Measurements from ENCODE around the gene CDKN1B.
"Not testable (repeated sequence)": the region's sequence is repeated elsewhere in the genome, so short reads cannot be mapped to it uniquely, and the experiment has no call there.

The CDKN1B gene

DNA sequence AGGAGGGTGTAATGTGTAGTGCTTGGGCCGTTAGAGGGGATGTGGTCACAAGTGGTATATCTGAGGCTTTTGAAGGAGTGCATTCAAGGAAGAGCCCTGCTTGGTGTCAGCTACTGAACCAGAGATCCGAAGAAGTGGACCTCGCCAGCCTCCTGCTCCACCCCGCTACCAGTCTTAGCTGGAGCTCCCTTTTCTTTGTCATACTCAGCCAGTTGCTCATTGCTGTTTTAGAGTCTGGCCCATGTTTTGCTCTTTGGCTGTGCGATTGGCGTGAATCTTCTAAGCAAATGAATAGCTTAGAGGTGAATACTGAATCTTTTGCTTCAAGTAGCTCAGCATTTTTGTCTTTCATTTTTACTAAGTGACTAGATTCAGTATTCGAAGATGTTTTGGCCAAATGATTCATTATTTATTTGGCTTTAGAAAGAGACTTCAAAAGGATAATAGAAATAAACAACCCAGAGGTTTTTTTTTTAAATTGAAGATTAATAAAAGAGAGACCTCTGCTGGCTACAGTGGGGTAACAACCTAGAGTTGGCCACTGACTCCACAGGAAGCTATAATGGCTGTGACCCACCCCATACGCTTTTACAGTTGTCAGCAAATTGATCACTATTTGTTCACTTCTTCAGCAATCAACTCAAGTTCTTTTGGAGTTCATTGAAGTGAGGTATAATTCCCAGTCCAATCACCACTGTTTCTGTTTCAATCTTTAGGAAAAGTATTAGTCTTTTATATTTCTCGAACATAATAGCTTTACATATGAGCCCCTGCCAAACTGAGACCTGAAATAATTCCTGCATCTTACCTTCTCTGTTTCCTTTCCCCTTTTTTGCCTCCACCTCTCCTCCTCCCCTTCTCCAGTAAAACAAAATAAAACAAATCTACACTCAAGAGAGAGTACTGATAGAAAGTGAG is 19.9 kb downstream of the CDKN1B start:
- no peak overlapping the region for H3K4me3 ChIP-seq (ENCODE audit: low read length)
- no peak for DNase-seq (ENCODE audit: low read depth)
- TF ChIP-seq, protein P1, sequence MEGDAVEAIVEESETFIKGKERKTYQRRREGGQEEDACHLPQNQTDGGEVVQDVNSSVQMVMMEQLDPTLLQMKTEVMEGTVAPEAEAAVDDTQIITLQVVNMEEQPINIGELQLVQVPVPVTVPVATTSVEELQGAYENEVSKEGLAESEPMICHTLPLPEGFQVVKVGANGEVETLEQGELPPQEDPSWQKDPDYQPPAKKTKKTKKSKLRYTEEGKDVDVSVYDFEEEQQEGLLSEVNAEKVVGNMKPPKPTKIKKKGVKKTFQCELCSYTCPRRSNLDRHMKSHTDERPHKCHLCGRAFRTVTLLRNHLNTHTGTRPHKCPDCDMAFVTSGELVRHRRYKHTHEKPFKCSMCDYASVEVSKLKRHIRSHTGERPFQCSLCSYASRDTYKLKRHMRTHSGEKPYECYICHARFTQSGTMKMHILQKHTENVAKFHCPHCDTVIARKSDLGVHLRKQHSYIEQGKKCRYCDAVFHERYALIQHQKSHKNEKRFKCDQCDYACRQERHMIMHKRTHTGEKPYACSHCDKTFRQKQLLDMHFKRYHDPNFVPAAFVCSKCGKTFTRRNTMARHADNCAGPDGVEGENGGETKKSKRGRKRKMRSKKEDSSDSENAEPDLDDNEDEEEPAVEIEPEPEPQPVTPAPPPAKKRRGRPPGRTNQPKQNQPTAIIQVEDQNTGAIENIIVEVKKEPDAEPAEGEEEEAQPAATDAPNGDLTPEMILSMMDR (conservative IDR thresholded peaks at IDR 0.05; ENCODE audit: low read depth, low read length): peak; percentile 62

DNA sequence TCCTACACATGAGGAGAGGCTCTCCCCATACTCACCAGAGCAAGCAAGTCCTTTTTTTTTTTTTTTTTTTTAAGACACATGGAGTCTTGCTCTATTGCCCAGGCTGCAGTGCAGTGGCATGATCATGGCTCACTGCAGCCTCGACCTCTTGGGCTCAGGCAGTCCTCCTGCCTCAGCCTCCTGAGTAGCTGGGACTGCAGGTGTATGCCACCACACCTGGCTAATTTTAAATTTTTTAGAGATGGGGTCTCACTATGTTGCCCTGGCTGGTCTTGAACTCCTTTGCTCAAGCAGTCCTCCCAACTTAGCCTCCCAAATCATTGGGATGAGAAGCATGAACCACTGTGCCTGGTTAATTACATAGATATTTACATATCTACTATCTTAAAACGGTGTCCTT is 21.0 kb downstream of the CDKN1B start:
- DNase-seq (ENCODE audit: low read depth); H3K4me3 ChIP-seq (ENCODE audit: low read length): not testable (repeated sequence)

DNA sequence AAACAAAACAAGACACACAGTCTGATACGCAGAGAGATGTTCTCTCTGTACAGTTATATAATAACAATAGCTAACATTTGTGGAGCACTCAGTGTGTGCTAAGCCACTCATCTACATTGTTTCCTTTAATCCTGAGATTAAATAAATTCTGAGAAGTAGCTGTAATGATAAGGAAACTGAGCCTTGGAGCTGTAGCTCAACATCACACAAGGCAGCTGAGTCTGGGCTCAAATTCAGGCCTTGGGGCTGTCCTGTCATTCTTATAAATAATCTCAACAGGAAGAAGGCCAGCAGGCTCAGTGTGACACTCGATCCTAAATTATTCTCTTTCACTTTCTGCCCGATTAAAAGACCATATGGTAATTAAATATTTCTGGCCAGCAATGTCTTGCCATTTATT is 24.5 kb downstream of the CDKN1B start:
- DNase-seq (ENCODE audit: low read depth): no peak
- TF ChIP-seq, protein P1 (conservative IDR thresholded peaks at IDR 0.05; ENCODE audit: low read depth, low read length): no peak
- H3K4me3 ChIP-seq (ENCODE audit: low read length): no peak overlapping the region

DNA sequence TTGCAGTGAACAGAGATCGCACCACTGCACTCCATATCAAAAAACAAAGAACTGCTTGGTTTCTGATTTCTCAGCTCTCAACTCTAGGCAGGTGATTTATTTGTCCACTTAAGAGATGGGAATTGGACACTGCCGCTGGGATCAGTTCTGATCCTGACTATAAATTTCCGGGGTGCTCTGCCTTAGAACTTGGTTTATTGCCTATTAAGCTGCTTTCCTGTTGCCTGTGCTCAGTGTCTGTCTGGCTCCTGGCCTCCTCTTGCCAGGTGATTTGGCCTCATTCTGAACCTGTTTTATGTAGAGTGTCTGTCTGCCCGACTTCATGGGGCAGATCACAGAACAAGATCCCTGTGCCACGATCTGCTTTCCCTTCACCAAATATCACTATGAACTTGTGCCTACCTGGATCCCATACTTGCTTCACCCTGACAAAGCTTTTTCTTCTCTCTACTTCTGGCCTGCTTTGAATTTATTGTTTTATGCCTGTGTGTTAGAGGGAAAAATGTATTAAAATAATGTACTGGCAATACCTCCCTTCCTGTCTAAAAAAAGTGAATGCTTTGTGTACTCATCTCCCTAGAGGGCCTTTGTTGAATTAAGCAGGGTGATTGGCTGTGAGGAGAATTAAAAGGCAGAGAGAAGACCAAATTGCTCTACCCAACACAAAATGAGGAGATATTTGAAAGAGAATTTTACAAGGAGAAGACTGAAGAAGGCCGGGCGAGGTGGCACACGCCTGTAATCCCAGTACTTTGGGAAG is 27.6 kb downstream of the CDKN1B start:
- no peak for DNase-seq (ENCODE audit: low read depth)
- H3K4me3 ChIP-seq (ENCODE audit: low read length): no peak overlapping the region

DNA sequence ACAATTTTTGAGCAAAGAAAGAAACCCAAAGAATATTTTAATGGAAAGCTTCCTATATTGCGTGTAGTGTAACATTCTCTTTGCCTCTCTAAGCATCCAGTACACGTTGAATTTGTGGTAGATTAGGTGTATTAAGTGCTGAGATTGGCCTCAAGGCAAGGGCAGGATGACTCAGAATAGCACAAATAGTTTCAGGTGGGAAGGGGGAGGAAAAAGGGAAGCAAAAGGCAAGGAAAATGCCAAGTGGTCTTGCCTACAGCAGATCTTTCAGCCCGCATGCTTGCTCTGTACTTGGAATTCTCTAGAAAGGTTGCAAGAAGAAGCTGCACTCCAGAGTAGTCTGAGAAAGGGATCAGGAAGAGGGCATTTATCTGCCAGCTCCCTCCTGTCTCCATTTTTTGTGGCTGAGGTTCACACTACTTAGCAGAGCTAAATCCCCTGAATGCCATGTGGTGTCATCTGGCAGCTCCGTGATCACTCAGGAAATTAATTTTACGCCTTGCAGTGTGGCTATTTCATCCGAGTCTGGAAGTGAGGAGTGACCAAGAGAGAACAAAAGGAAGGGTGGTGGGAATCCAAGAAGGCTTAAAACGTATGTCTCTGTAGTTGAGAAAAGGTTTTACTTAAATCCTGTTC is 28.5 kb downstream of the CDKN1B start:
- TF ChIP-seq, protein P1 (conservative IDR thresholded peaks at IDR 0.05; ENCODE audit: low read depth, low read length): no peak
- no peak overlapping the region for H3K4me3 ChIP-seq (ENCODE audit: low read length)
- peak; percentile 60 for DNase-seq (ENCODE audit: low read depth)

More for the DNA sequence above, 27.6 kb downstream of the CDKN1B start:
- TF ChIP-seq, protein P1 (conservative IDR thresholded peaks at IDR 0.05; ENCODE audit: low read depth, low read length): no peak

DNA sequence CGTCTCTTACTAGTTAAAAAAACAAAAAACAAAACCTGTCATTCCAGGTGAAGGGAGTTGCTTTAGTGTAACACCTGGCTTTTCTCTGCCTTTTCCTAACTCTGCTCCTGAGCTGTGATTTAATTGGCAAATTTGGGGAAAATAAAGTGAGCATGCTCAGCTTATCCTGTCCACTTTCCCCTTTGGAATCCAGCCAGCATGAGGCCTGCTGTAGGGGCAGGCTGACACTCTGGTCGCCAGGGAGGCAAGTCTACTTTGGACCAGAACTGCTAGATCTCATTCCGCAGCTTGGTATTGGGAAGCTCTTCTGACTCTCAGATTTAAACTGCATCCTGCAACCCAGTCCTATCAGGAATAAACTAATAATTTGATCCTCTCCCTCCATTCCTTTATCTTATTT is 30.1 kb downstream of the CDKN1B start:
- TF ChIP-seq, protein P1 (conservative IDR thresholded peaks at IDR 0.05; ENCODE audit: low read depth, low read length): no peak
- DNase-seq (ENCODE audit: low read depth): no peak

DNA sequence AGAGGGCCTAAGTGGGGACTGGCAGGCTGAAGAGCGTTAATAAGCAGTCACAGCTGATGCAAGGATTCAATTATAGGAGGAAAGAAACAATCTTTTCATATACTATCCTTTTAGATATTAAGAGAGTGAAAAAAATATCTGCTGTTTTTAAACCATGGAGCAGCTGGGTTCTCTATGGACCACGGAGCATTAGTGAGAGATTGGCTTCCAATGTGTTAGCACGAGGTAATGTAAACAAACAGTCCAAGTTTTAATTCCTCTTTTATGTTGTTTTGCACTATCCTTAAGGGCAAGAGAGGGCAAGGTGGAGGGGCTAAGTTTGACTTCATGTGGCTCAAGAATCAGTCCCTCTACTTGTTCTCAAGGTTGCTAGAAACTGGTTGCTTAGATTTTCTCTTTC is 30.9 kb downstream of the CDKN1B start:
- TF ChIP-seq, protein P1 (conservative IDR thresholded peaks at IDR 0.05; ENCODE audit: low read depth, low read length): no peak
- no peak overlapping the region for H3K4me3 ChIP-seq (ENCODE audit: low read length)
- no peak for DNase-seq (ENCODE audit: low read depth)

More for the DNA sequence above, 30.1 kb downstream of the CDKN1B start:
- H3K4me3 ChIP-seq (ENCODE audit: low read length): no peak overlapping the region

All from retinal pigment epithelial cell (primary cell).